ENCODE measurements around the gene SUSD6.

Gene SUSD6

DNA sequence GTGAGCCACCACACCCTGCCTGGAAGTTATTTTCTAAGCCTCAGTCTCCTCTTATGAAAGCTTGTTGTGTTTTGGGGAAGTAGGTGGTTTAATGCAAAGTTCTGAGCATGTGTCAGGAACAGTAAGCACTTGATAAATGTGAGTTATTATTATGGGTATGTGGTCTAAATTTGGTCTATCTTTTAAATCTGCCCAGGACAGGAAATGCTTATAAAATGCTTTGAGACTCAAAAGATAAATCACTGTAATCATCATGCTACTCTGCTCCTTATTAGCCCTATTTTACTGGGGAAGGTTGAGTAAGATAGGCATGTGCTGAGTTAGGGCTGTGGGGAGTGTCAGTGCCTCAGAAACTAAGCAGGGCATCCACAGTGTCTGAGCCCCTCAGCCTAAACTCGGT is 142.5 kb downstream of the SUSD6 start:
- no peaks in the 10 kb centered on the region for H3K27me3 ChIP-seq (ENCODE audit: low read depth, low read length)
- no peak overlapping the region for H3K4me3 ChIP-seq (ENCODE audit: low read length)
- TF ChIP-seq EZH2phosphoT487 (IDR thresholded peaks at IDR 0.05; ENCODE audit: low read depth), result no peak
- TF ChIP-seq, protein P1, sequence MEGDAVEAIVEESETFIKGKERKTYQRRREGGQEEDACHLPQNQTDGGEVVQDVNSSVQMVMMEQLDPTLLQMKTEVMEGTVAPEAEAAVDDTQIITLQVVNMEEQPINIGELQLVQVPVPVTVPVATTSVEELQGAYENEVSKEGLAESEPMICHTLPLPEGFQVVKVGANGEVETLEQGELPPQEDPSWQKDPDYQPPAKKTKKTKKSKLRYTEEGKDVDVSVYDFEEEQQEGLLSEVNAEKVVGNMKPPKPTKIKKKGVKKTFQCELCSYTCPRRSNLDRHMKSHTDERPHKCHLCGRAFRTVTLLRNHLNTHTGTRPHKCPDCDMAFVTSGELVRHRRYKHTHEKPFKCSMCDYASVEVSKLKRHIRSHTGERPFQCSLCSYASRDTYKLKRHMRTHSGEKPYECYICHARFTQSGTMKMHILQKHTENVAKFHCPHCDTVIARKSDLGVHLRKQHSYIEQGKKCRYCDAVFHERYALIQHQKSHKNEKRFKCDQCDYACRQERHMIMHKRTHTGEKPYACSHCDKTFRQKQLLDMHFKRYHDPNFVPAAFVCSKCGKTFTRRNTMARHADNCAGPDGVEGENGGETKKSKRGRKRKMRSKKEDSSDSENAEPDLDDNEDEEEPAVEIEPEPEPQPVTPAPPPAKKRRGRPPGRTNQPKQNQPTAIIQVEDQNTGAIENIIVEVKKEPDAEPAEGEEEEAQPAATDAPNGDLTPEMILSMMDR (IDR thresholded peaks at IDR 0.05; ENCODE audit: low read depth, low read length), result no peak
- no peak overlapping the region for H3K4me2 ChIP-seq (ENCODE audit: low read length)
- H3K36me3 ChIP-seq (replicated peaks; ENCODE audit: low read depth, low read length), result no peaks in the 10 kb centered on the region
- H3K9ac ChIP-seq (ENCODE audit: low read length), result no peak overlapping the region
- no peak overlapping the region for H3K27ac ChIP-seq (ENCODE audit: low read length)
- peaks cover 8% of the 10 kb centered on the region for H3K4me1 ChIP-seq (ENCODE audit: low read length)
- H2AFZ ChIP-seq (ENCODE audit: low read depth, low read length), result no peak overlapping the region; the same call in 1 of the 2 replicates
- H3K9me3 ChIP-seq (ENCODE audit: insufficient read depth, low read length), result no peaks in the 10 kb centered on the region
- no peaks in the 10 kb centered on the region for H4K20me1 ChIP-seq (ENCODE audit: insufficient read depth, low read length)
- H3K79me2 ChIP-seq (ENCODE audit: low read length), result no peaks in the 10 kb centered on the region

DNA sequence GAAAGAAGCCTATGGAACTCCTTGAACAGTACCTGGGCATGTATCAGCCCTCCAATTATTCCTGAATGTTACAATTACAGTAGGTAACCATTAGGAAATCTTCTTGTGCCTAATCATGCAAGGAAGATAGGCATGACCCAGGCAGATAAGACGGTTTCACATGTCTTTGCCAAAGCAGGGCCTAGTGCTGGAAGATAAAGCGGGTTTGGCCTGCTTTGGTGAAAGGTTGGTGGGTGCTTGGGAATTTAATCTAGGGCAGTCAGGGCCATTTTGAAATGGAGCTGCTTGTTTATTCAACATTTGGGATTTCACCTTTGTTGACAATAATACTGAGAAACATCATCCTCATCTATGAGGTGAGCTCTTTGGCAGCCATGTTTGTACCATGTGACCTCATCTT is 143.1 kb downstream of the SUSD6 start:
- Histone ChIP-seq H3K79me2 (ENCODE audit: low read length) (no peaks in the 10 kb centered on the region), H4K20me1 (ENCODE audit: insufficient read depth, low read length) (no peaks in the 10 kb centered on the region), H2AFZ (ENCODE audit: low read depth, low read length) (no peak overlapping the region), H3K27ac (ENCODE audit: low read length) (no peak overlapping the region), H3K36me3 (replicated peaks; ENCODE audit: low read depth, low read length) (no peaks in the 10 kb centered on the region), H3K4me1 (ENCODE audit: low read length) (peaks cover 8% of the 10 kb centered on the region), H3K9me3 (ENCODE audit: insufficient read depth, low read length) (no peaks in the 10 kb centered on the region), H3K27me3 (ENCODE audit: low read depth, low read length) (no peaks in the 10 kb centered on the region), H3K4me2 (ENCODE audit: low read length) (no peak overlapping the region), H3K9ac (ENCODE audit: low read length) (no peak overlapping the region), H3K4me3 (ENCODE audit: low read length) (no peak overlapping the region)
- TF ChIP-seq, protein P1 (IDR thresholded peaks at IDR 0.05; ENCODE audit: low read depth, low read length), result no peak
- no peak for TF ChIP-seq EZH2phosphoT487 (IDR thresholded peaks at IDR 0.05; ENCODE audit: low read depth)

DNA sequence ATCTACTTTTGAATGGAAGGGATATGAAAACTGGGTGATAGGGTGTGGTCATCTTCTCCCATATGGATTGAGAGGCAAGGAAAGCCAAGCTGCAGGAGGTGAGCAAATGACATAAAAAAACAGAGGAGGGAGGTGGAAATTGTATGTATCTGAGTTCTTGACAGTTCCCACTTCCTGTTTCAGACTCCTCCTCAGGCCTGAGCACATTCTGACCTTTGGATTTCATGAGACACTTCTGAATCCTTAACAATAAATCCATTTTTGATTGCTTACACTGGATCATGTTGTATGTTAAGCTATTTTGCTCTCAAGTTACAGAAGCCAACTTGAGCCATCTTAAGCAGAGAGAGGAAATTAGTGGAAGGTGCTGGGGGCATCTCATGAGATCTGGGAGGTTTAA is 143.9 kb downstream of the SUSD6 start:
- Histone ChIP-seq H3K27me3 (ENCODE audit: low read depth, low read length) (no peaks in the 10 kb centered on the region), H3K4me2 (ENCODE audit: low read length) (no peak overlapping the region), H3K4me1 (ENCODE audit: low read length) (peaks cover 8% of the 10 kb centered on the region), H3K27ac (ENCODE audit: low read length) (no peak overlapping the region), H3K36me3 (replicated peaks; ENCODE audit: low read depth, low read length) (no peaks in the 10 kb centered on the region), H3K9me3 (ENCODE audit: insufficient read depth, low read length) (no peaks in the 10 kb centered on the region), H3K79me2 (ENCODE audit: low read length) (no peaks in the 10 kb centered on the region), H3K4me3 (ENCODE audit: low read length) (no peak overlapping the region), H2AFZ (ENCODE audit: low read depth, low read length) (peak overlapping the region; percentile 74), H4K20me1 (ENCODE audit: insufficient read depth, low read length) (no peaks in the 10 kb centered on the region), H3K9ac (ENCODE audit: low read length) (no peak overlapping the region)
- TF ChIP-seq EZH2phosphoT487 (IDR thresholded peaks at IDR 0.05; ENCODE audit: low read depth), result no peak
- TF ChIP-seq, protein P1 (IDR thresholded peaks at IDR 0.05; ENCODE audit: low read depth, low read length), result no peak

DNA sequence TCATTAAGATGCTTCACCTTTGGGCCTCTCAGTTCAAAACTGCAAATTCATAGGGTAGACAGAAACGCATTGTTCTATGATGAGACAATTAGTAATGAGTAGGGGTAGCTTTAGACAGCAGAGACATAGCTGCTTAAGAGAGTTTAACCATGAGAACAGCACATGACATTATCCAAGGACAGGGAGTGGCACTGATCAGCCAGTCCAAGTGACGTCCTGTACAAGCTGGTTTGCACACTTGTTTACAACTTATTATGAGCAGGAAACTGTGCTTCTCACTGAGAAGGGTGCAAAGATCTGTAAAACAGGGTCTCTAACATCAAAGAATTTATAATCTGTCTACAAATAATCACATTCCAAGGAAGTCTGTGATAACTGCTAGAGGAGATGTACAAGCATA is 144.4 kb downstream of the SUSD6 start:
- peaks cover 9% of the 10 kb centered on the region for H3K4me1 ChIP-seq (ENCODE audit: low read length)
- H4K20me1 ChIP-seq (ENCODE audit: insufficient read depth, low read length), result no peaks in the 10 kb centered on the region
- no peaks in the 10 kb centered on the region for H3K27me3 ChIP-seq (ENCODE audit: low read depth, low read length)
- no peaks in the 10 kb centered on the region for H3K36me3 ChIP-seq (replicated peaks; ENCODE audit: low read depth, low read length)
- H2AFZ ChIP-seq (ENCODE audit: low read depth, low read length), result peak overlapping the region; percentile 74
- TF ChIP-seq, protein P1 (IDR thresholded peaks at IDR 0.05; ENCODE audit: low read depth, low read length), result no peak
- TF ChIP-seq EZH2phosphoT487 (IDR thresholded peaks at IDR 0.05; ENCODE audit: low read depth), result no peak
- no peaks in the 10 kb centered on the region for H3K79me2 ChIP-seq (ENCODE audit: low read length)
- no peak overlapping the region for H3K27ac ChIP-seq (ENCODE audit: low read length)
- no peak overlapping the region for H3K9ac ChIP-seq (ENCODE audit: low read length)
- H3K4me3 ChIP-seq (ENCODE audit: low read length), result no peak overlapping the region
- no peaks in the 10 kb centered on the region for H3K9me3 ChIP-seq (ENCODE audit: insufficient read depth, low read length)
- H3K4me2 ChIP-seq (ENCODE audit: low read length), result no peak overlapping the region

Measured in OCI-LY3 (cell line).